Esophagus squamous epithelium (tissue), 5 donors: ENCODE results near the gene NR3C2. TPM values are rescaled to one million over a fixed set of nuclear protein-coding genes. Genes with fewer than 3 reads are reported as not detected.

Experiments used
- DNase-seq: peaks from one replicate; lab custom pipeline; 2025; lab: John Stamatoyannopoulos, UW
- H3K27ac ChIP-seq, 4 donors: fragments of 200-600 bp; sonication (generic); one replicate each; pipeline ENCODE4 v1.5.1; 2016 to 2019; ENCODE audit warnings: mild to moderate bottlenecking in 1 of 4
- H3K27me3 ChIP-seq, 4 donors: fragments of 200-600 bp; sonication (generic); 1 replicate in 3 of 4; 2 replicates in 1 of 4; pipeline versions ENCODE4 v1.5.1 to v1.6.0; 2017 to 2021; ENCODE audit warnings: antibody characterized with exemption in 1 of 4
- H3K36me3 ChIP-seq, 3 donors: fragments of 200-600 bp; sonication (generic); one replicate each; pipeline ENCODE4 v1.5.1; 2016 to 2019
- H3K4me1 ChIP-seq, 3 donors: fragments of 200-600 bp; sonication (generic); one replicate each; pipeline ENCODE4 v1.5.1; 2017 to 2019
- H3K4me3 ChIP-seq, 4 donors: fragments of 200-600 bp; sonication (generic); 1 replicate in 3 of 4; 2 replicates in 1 of 4; pipeline ENCODE4 v1.5.1; 2016 to 2019; ENCODE audit warnings: mild to moderate bottlenecking in 2 of 4, moderate library complexity in 1 of 4
- H3K9me3 ChIP-seq, 3 donors: fragments of 200-600 bp; sonication (generic); one replicate each; pipeline ENCODE4 v1.5.1; 2016 to 2019
- CTCF ChIP-seq, 6 experiments: fragments of 450-650 bp in 4 of 6; fragments of 200-600 bp in 2 of 6; sonication (generic) in 2 of 6; IDR thresholded peaks; one replicate each; pipeline ENCODE4 v1.5.1; 2016 to 2019; ENCODE audit warnings: antibody characterized with exemption in 6 of 6, mild to moderate bottlenecking in 4 of 6, moderate library complexity in 4 of 6
- POLR2A ChIP-seq, 4 donors: fragments of 450-650 bp; IDR thresholded peaks; one replicate each; pipeline ENCODE4 v1.6.1; 2017; ENCODE audit warnings: antibody characterized with exemption in 4 of 4, mild to moderate bottlenecking in 4 of 4, moderate library complexity in 3 of 4
- WGBS, 2 donors: methylation state at CpG; one replicate each; pipeline ENCODE4 v1.1.5; 2018; 5-methylcytosine and 5-hydroxymethylcytosine counted together
- intact Hi-C: fragments of 100-400 bp; cut with DNase I; formaldehyde crosslinking; loops from one replicate; pipeline ENCODE4 v1.15.0; 2022
- total RNA-seq, 4 donors: library from RNA; depleted of rRNA; stranded (reverse); fragments of >200 nt; gene quantifications; one replicate each; pipeline ENCODE4 v1.1.0, GENCODE V29; 2016
- donor health status: DM: yes; HTN: yes; CAD: no.

NR3C2 gene
- total RNA-seq, 4 donors from 2014 or later = 1.2 to 5.3 (median 2.3) TPM

GRCh38 chr4:148353571-148353970 is 88.6 kb downstream of the NR3C2 start:
- H3K4me1 ChIP-seq = no peaks in the 10 kb centered on the region
- no peaks in the 10 kb centered on the region for H3K27me3 ChIP-seq
- DNase-seq = no peak
- H3K36me3 ChIP-seq = no peaks in the 10 kb centered on the region
- H3K4me3 ChIP-seq = no peak overlapping the region
- no peak overlapping the region for H3K27ac ChIP-seq
- TF ChIP-seq POLR2A (IDR thresholded peaks at IDR 0.05) = no peak
- TF ChIP-seq CTCF (IDR thresholded peaks at IDR 0.05) = no peak
- H3K9me3 ChIP-seq = no peaks in the 10 kb centered on the region
- intact Hi-C loops = no loop called here

GRCh38 chr4:148349153-148349552 is 93.1 kb downstream of the NR3C2 start:
- intact Hi-C loops = no loop called here
- no peak overlapping the region for H3K27ac ChIP-seq
- H3K36me3 ChIP-seq = no peaks in the 10 kb centered on the region
- H3K4me3 ChIP-seq = no peak overlapping the region
- H3K9me3 ChIP-seq = no peaks in the 10 kb centered on the region
- TF ChIP-seq CTCF (IDR thresholded peaks at IDR 0.05) (no peak), POLR2A (IDR thresholded peaks at IDR 0.05) (no peak)
- DNase-seq = no peak
- 72 to 74% methylated on average over 2 of the region's 2 CpGs for WGBS, 2 donors
- H3K27me3 ChIP-seq = no peaks in the 10 kb centered on the region
- peaks cover 0 to 14% (median 0%) of the 10 kb centered on the region in 3 donors for H3K4me1 ChIP-seq

GRCh38 chr4:148346657-148347056 is 95.6 kb downstream of the NR3C2 start:
- Histone ChIP-seq H3K4me3 (no peak overlapping the region), H3K27ac (no peak overlapping the region), H3K9me3 (no peaks in the 10 kb centered on the region), H3K27me3 (no peaks in the 10 kb centered on the region), H3K36me3 (no peaks in the 10 kb centered on the region), H3K4me1 (peaks cover 0 to 14% (median 0%) of the 10 kb centered on the region in 3 donors)
- 86 to 95% methylated on average over 2 of the region's 2 CpGs for WGBS, 2 donors
- no peak for TF ChIP-seq CTCF (IDR thresholded peaks at IDR 0.05)
- no peak for TF ChIP-seq POLR2A (IDR thresholded peaks at IDR 0.05)
- intact Hi-C loops = no loop called here
- no peak for DNase-seq

GRCh38 chr4:148345509-148345908 is 96.7 kb downstream of the NR3C2 start:
- TF ChIP-seq CTCF (IDR thresholded peaks at IDR 0.05) (no peak), POLR2A (IDR thresholded peaks at IDR 0.05) (no peak)
- peaks cover 0 to 14% (median 0%) of the 10 kb centered on the region in 3 donors for H3K4me1 ChIP-seq
- DNase-seq = no peak
- H3K27ac ChIP-seq = no peak overlapping the region
- WGBS, 2 donors = 66 to 69% methylated on average over 5 of the region's 5 CpGs
- H3K36me3 ChIP-seq = no peaks in the 10 kb centered on the region
- H3K9me3 ChIP-seq = no peaks in the 10 kb centered on the region
- intact Hi-C loops = no loop called here
- no peak overlapping the region for H3K4me3 ChIP-seq
- H3K27me3 ChIP-seq = no peaks in the 10 kb centered on the region

- no peak for DNase-seq
- no peaks in the 10 kb centered on the region for H3K36me3 ChIP-seq
Observed at GRCh38 chr4:148344941-148345340, 97.3 kb downstream of the NR3C2 start.

More at GRCh38 chr4:148344941-148345340, 97.3 kb downstream of the NR3C2 start:
- Histone ChIP-seq H3K4me1 (peaks cover 0 to 14% (median 0%) of the 10 kb centered on the region in 3 donors), H3K27me3 (no peaks in the 10 kb centered on the region), H3K27ac (no peak overlapping the region), H3K9me3 (no peaks in the 10 kb centered on the region), H3K4me3 (no peak overlapping the region)
- intact Hi-C loops = no loop called here
- TF ChIP-seq CTCF (IDR thresholded peaks at IDR 0.05) (no peak), POLR2A (IDR thresholded peaks at IDR 0.05) (no peak)
- 32 to 47% methylated on average over 1 of the region's 1 CpG for WGBS, 2 donors
